ENCODE results near the gene TYW5. TPM values are rescaled to one million over a fixed set of nuclear protein-coding genes. Genes with fewer than 3 reads are reported as not detected.

The TYW5 gene
- total and polyA plus RNA-seq, 2 of the 13 experiments (the other 11 are each of a cell fraction or from before 2014, with no cell fraction given) = 8.3 to 14.6 TPM

DNA sequence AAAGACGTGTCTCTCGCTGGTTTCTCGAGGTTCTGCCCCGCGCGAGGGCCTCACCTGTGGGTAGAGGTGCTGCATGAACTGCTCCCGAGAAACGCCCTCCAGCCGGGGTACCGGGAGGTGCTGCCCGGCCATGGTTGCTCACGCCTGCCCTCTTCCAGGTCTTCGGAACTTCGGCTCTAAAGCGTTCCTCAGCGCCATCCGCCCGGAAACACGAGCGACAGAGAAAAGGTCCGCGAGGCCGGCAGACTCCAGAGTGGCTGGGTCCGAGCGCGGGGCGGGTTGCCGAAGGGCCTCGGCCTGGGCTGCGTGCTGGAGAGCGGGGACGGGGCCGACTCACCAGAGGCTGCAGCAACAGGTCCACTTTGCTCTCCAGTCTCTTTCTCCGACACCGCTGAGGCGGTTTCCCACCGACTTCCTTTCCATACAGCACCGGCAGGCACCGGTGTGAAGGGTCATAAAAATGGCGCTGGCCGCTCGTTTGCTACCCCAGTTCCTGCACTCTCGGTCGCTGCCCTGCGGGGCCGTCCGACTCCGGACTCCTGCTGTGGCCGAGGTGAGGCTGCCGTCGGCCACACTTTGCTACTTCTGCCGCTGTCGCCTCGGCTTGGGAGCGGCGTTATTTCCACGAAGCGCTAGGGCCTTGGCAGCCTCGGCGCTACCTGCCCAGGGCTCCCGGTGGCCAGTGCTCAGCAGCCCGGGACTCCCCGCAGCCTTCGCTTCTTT, at the start of gene TYW5, which contains the start of gene MAIP1 (continued):
- peak; percentile 96 for TF ChIP-seq ZMYM4 (CRISPR knock-in tag; IDR thresholded peaks at IDR 0.05)
- TF ChIP-seq U2AF2 (IDR thresholded peaks at IDR 0.05; ENCODE audit: low read depth, low read length) = 0 out of 2 replicates have a peak, but pooled peaks have one; percentile 53
- TF ChIP-seq, protein P1, sequence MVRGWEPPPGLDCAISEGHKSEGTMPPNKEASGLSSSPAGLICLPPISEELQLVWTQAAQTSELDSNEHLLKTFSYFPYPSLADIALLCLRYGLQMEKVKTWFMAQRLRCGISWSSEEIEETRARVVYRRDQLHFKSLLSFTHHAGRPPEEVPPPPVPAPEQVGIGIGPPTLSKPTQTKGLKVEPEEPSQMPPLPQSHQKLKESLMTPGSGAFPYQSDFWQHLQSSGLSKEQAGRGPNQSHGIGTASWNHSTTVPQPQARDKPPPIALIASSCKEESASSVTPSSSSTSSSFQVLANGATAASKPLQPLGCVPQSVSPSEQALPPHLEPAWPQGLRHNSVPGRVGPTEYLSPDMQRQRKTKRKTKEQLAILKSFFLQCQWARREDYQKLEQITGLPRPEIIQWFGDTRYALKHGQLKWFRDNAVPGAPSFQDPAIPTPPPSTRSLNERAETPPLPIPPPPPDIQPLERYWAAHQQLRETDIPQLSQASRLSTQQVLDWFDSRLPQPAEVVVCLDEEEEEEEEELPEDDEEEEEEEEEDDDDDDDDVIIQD (CRISPR knock-in tag; IDR thresholded peaks at IDR 0.05; ENCODE audit: low read depth) = 0 out of 2 replicates have a peak, but pooled peaks have one; percentile 85
- TF ChIP-seq, protein P2, sequence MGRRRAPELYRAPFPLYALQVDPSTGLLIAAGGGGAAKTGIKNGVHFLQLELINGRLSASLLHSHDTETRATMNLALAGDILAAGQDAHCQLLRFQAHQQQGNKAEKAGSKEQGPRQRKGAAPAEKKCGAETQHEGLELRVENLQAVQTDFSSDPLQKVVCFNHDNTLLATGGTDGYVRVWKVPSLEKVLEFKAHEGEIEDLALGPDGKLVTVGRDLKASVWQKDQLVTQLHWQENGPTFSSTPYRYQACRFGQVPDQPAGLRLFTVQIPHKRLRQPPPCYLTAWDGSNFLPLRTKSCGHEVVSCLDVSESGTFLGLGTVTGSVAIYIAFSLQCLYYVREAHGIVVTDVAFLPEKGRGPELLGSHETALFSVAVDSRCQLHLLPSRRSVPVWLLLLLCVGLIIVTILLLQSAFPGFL (CRISPR knock-in tag; IDR thresholded peaks at IDR 0.05) = no peak
- TF ChIP-seq ARNTL (CRISPR knock-in tag; IDR thresholded peaks at IDR 0.05) = peak; percentile 67; the same call in 1 of the 2 replicates
- TF ChIP-seq NCOR1 (IDR thresholded peaks at IDR 0.05; ENCODE audit: borderline replicate concordance, low read length) = peak; percentile 81; the same call in 1 of the 2 replicates
- TF ChIP-seq YEATS4 (CRISPR knock-in tag; IDR thresholded peaks at IDR 0.05; ENCODE audit: borderline replicate concordance) = peak; percentile 98
- no peak for TF ChIP-seq TCF12 (IDR thresholded peaks at IDR 0.05)
- peak; percentile 95 for TF ChIP-seq TCF12 (CRISPR knock-in tag; IDR thresholded peaks at IDR 0.05)
- peak; percentile 73 for TF ChIP-seq HCFC1 (IDR thresholded peaks at IDR 0.05; ENCODE audit: low read depth, low read length)
- TF ChIP-seq ERF (CRISPR knock-in tag; IDR thresholded peaks at IDR 0.05) = peak; percentile 83; the same call in 1 of the 2 replicates
- TF ChIP-seq ASH2L (IDR thresholded peaks at IDR 0.05; ENCODE audit: insufficient read length, low read depth, low read length) = peak; percentile 100
- TF ChIP-seq NR2F1 (CRISPR knock-in tag; IDR thresholded peaks at IDR 0.05) = peak; percentile 71 to 98; a peak in 3 of 4 replicates
- 0 out of 2 replicates have a peak, but pooled peaks have one; percentile 58 for TF ChIP-seq ZNF557 (CRISPR knock-in tag; IDR thresholded peaks at IDR 0.05)
- TF ChIP-seq, protein P3, sequence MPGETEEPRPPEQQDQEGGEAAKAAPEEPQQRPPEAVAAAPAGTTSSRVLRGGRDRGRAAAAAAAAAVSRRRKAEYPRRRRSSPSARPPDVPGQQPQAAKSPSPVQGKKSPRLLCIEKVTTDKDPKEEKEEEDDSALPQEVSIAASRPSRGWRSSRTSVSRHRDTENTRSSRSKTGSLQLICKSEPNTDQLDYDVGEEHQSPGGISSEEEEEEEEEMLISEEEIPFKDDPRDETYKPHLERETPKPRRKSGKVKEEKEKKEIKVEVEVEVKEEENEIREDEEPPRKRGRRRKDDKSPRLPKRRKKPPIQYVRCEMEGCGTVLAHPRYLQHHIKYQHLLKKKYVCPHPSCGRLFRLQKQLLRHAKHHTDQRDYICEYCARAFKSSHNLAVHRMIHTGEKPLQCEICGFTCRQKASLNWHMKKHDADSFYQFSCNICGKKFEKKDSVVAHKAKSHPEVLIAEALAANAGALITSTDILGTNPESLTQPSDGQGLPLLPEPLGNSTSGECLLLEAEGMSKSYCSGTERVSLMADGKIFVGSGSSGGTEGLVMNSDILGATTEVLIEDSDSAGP (CRISPR knock-in tag; IDR thresholded peaks at IDR 0.05; ENCODE audit: borderline replicate concordance) = peak; percentile 98
- 0 out of 2 replicates have a peak, but pooled peaks have one; percentile 21 for TF ChIP-seq TCF7 (IDR thresholded peaks at IDR 0.05; ENCODE audit: low read depth)
- TF ChIP-seq, protein P4, sequence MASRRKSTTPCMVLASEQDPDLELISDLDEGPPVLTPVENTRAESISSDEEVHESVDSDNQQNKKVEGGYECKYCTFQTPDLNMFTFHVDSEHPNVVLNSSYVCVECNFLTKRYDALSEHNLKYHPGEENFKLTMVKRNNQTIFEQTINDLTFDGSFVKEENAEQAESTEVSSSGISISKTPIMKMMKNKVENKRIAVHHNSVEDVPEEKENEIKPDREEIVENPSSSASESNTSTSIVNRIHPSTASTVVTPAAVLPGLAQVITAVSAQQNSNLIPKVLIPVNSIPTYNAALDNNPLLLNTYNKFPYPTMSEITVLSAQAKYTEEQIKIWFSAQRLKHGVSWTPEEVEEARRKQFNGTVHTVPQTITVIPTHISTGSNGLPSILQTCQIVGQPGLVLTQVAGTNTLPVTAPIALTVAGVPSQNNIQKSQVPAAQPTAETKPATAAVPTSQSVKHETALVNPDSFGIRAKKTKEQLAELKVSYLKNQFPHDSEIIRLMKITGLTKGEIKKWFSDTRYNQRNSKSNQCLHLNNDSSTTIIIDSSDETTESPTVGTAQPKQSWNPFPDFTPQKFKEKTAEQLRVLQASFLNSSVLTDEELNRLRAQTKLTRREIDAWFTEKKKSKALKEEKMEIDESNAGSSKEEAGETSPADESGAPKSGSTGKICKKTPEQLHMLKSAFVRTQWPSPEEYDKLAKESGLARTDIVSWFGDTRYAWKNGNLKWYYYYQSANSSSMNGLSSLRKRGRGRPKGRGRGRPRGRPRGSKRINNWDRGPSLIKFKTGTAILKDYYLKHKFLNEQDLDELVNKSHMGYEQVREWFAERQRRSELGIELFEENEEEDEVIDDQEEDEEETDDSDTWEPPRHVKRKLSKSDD (CRISPR knock-in tag; IDR thresholded peaks at IDR 0.05; ENCODE audit: low read depth) = no peak; the same call in 1 of the 2 replicates
- TF ChIP-seq ZNF317 (CRISPR knock-in tag; IDR thresholded peaks at IDR 0.05) = peak; percentile 90
- TF ChIP-seq ZSCAN9 (CRISPR knock-in tag; IDR thresholded peaks at IDR 0.05; ENCODE audit: borderline replicate concordance) = peak; percentile 67
- TF ChIP-seq, protein P5, sequence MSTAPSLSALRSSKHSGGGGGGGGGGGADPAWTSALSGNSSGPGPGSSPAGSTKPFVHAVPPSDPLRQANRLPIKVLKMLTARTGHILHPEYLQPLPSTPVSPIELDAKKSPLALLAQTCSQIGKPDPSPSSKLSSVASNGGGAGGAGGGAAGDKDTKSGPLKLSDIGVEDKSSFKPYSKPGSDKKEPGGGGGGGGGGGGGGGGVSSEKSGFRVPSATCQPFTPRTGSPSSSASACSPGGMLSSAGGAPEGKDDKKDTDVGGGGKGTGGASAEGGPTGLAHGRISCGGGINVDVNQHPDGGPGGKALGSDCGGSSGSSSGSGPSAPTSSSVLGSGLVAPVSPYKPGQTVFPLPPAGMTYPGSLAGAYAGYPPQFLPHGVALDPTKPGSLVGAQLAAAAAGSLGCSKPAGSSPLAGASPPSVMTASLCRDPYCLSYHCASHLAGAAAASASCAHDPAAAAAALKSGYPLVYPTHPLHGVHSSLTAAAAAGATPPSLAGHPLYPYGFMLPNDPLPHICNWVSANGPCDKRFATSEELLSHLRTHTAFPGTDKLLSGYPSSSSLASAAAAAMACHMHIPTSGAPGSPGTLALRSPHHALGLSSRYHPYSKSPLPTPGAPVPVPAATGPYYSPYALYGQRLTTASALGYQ (CRISPR knock-in tag; IDR thresholded peaks at IDR 0.05) = peak; percentile 72; the same call in 1 of the 2 replicates
